Stimulated activated naive CD4-positive, alpha-beta T cell (primary cell): Measurements from ENCODE around the gene MTCH2.

Source experiments
- DNase-seq, 6 experiments: peaks; one replicate each; lab custom pipeline; 2025; lab: John Stamatoyannopoulos, UW

Gene MTCH2

DNA sequence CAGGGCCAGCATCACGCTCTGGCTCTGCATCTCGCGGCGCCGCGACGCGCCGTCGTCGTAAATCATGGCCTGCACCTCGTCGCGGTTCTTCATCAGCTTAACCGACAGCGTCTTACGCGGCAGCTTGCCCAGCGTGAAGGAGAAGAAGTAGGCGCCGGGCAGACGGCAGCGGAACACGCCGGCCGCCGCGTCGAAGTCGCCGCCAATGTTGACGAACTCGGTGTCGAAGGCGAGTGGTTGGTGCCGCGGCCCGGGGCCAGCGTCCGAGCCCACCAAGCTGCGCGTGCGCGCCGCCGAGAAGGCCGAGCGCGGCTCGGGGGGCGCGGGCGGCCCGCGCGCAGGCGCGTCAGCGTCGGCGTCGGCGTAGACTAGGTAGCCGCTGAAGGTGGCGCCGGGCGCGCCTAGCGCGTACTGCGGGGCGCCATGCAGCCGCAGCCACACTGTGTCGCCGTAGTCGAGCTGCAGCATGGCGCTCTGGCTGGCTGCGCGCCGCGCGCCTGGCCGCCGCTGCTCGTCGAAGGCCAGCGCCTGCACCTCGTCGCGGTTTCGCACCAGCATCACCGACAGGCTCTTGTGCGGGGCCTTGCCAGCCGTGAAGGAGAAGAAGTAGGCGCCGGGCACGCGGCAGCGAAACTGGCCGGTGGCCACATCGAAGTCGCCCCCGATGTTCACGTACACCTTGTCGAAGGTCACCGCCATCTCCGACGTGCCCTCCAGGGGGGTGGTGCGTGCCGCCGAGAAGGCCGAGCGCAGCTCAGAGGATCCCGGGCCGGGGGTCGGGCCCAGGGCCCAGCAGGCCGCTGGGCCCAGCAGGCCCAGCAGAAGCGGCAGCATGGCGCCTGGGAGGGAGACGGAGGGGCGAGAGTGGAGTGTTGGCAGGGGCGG lies 52.1 kb downstream of the MTCH2 start:
- no peak for DNase-seq

DNA sequence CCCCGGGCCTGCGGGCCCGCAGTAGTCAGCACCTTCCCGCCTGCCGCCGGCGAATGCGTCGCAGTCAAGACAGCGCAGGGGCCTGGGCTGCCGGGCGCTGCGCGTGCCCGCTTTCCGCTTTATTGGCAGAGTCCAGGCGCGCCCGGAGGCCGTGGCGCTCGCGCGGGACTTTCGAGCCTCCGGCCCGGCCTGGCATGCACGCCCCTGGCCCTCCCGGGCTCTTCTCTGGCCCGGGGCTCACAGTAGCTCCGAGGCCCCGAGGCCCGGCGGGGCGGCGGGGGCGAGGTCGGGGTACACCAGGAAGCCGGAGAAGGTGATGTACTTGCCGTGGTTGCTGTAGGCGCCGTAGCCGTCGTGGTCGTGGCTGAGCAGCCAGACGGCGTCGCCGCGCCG lies 52.8 kb downstream of the MTCH2 start:
- DNase-seq: no peak

DNA sequence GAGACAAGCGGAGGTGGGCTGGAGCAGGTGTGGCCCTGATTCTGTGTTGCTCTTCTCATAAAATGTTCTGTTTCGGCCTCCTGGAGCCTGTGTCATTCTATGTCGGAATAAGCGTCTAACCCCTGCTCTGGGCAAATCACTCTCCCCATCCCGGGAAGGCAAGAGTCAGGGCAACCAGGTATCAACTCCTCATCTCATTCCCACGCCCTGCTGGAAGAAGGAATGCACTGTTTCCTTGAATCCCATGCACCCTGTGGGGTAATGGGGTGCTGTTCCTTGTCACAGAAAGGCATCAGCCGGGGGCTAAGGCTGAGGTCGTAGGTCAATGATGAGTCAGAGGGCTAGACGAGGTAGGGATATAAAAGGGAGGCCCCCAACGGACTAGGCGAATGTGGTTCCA lies 53.2 kb downstream of the MTCH2 start:
- no peak for DNase-seq

DNA sequence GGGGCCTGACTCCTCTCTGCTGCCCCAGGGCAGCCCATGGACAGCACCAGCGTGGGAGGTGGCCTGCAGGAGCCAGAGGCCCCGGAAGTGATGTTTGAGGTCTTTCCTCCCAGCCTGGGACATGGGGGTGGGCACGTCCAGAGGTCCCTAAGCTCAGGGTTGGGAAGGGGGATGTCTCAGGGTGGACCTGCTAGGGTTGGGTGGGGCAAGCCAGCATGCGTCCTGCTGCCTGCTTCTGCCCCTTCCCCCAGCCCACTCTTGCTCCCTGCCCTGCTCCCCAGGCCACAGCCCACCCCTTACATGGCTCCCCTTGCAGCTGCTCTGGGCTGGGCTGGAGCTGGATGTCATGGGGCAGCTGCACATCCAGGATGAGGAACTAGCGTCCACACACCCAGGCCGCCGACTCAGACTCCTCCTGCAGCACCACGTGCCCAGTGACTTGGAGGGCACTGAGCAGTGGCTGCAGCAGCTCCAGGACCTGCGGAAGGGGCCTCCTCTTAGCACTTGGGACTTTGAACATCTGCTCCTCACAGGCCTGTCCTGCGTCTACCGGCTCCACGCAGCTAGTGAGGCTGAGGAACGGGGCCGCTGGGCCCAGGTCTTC lies 54.5 kb downstream of the MTCH2 start:
- no peak for DNase-seq

DNA sequence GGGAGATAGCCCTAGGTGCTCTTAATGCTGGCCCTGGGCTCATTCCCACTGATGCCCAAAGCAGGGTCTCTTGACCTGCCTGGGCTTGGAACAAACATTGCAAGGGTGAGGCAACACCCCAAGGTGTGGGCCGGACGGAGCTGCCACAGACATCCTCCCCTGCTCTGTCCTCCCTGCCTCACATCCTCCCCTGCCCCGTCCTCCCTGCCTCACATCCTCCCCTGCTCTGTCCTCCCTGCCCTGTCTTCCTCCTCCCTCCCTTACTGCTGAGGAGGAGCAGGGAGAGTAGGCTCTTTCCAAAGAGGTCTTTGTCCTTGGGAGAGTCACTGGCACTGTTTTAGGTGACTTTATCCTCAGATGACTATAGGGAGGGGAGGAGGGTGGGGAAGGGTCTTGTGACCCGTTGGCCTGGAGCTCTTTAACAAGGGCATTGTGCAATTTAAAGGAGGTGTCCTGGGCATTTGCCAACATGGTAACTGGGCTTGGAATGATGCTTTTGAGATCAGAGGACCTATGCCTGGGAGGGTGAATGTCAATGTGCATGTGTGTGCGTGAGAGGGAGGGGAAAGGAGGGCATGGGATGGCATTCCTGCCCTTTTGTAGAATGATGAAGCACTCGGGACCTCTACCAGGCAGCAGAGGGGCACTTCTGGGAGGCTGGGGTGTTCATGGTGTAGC lies 55.2 kb downstream of the MTCH2 start:
- no peak for DNase-seq

DNA sequence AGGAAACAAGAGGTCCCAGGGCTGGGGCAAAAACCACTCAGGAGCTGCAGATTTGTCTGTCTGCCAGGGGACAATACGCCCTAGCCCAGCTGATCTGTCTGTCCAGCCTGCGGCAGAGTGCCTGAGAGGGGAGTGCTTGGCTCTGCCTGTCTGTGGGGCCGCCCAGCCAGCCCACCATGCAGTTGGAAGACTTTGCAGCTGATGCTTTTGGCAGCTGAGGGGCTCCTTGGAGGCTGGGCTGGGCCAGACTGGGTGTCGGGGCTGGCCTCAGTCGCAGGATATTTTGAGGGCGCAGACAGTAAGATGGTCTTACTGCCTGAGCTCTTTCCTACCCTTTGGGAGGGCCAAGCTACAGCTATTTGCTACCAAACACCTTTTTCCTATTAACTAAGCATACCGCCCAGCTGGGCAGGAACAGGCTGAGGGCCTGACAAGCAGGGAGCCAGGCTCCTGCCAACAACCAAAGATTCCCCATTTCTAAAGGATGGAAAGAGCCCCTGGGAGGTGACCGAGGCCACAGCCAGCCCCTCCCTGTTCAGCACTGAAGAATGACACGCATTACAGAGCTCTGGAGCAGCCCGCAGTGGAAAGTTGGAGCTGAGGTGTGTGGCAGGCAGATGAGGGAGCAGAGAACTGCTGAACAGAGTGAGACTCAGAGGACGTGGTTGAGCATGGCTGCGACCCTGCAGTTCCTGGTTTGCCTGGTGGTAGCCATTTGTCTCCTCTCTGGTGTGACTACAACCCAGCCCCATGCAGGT lies 56.1 kb downstream of the MTCH2 start, which contains the start of gene FAM180B:
Gene FAM180B (plus strand): TSS at position 581 of the 758 bp plus-strand sequence. CDS start 91 bp downstream, at position 672.
- no peak for DNase-seq

DNA sequence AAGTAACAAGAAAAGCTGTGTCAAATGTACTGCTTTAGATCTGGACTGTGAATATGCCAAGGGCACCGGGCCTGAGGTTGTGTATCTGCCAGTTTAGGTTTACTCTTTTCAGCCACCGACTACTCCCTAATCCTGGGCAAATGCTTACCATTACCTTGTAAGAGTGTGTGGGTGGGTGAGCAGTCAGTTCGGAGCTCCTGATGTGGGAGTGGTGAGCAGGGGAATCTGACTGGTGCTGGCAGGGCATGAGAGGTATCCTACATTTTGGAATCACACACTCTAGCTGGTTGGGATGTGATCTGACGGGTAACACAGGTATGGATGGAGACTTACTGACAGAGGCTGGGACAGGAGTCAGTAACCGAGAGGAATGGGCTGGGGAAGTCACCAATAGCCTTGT lies 58.5 kb downstream of the MTCH2 start:
- no peak for DNase-seq

DNA sequence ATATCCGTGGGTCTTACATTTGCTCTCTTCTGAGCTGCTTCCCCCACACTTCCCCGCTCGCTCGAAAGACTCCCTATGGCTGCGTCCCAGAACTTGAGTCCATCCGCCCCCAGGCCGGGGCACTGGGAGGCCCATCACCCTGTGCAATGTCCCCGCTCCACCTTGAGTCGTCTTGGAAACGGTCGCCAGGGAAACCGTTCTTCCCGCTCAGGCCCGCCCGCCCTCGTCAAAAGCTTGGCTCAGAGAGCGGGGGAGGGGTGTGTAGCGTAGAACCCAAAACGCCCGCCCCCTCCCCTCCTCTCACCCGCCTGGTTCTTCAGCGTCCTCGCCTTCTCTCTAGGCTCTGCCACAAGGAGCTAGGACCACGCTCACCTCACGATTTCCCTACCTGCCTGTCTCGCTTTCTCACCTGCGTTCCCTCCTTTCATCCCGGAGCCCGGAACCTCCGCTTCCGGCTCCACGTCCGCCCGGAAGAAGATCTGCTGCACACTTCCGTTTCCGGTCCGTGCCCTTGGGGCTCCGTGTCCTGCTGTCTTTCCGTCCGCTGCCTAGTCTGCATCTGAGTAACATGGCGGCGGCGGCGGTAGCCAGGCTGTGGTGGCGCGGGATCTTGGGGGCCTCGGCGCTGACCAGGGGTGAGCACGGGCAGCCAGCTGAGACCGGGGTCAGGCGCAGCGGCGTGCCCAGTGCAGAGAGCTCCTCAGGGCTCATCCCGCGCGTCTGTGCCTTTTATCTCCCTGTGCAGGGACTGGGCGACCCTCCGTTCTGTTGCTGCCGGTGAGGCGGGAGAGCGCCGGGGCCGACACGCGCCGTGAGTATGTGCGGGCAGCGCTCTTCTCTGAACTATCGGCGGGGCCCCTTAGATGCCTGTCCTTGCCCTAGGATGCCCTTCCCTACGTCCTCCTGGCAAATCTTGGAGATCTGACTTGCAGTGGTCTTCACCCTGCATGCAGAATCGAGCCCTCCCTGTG lies 63.5 kb downstream of the MTCH2 start, which contains the start of the genes KBTBD4 and NDUFS3:
Gene KBTBD4 (minus strand): TSS at position 447 of the 971 bp plus-strand sequence. CDS start 19 bp downstream, at position 428.
Gene NDUFS3 (plus strand): TSS at position 551 of the 971 bp plus-strand sequence. CDS start 18 bp downstream, at position 569.
- peak; percentile 80 to 94 (median 86) for DNase-seq

DNA sequence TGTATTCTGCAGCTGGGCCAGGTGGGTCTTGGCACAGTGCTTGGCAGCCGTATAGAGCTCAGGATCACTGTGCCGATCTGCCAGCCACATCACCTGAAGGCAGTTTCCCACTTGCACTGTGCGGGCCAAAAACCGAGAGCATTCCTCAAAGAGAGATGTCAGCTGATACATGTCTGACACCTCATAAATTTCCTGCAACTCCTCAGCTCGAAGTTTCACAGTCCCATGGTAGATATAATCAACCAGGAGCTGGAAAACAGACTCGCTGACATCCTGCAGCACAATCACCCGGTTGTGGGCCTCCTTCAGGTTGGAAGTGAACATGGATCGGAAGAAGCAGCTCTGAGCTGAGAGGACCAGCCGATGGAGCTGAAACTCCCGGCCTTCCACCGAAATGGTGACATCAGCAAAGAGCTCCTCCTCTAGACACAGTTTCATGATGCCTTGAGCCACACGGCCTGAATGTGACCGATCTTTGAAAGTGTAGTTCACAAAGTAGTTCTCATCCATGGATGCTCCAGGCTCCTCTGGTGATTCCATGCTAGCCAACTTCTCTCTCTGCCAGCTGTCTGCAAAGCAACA lies 64.8 kb downstream of the MTCH2 start:
- no peak for DNase-seq

DNA sequence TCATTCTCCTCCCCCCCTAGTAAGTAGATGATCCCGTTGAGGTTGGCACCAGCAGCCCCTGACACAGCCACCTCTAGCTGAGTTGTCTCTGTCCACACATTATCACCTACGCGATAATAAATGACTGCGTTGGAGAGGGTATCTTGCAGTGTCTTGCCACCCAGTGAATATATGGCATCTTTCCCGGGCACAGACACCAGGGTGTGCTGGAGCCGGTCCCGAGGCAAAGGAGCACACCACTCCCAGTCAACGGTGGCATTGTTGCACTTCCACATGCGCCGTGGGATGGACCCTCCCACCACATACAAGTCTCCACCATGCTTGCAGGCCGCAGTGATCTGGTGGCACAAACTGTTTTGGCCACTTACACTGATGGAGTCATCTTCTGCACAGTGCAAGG lies 69.0 kb downstream of the MTCH2 start:
- no peak for DNase-seq

DNA sequence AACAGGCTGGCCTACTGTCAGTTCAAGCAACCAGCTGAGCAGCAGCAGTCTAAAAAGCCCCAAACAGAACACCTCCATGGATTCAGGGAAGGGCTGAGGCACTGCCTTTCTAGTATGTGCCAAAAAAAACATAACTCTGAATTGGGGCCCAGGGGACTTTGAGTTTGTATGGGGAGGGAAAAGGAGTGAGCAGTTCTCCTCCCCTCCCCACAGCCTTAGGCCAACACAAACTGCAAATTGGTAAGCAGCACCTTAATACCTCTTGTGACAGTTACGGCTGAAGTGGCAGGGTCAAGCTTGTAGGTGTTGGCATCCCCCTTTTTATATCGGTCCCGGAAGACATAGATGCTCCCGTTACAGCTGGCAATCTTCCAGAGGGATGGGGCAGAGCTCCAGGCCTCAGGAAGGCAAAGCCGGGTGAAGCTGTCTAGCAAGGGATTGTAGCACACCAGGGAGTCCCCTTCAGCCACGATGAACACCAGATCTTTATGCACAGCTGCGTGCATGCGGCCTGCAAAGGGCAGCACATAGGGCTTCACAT lies 69.6 kb downstream of the MTCH2 start:
- DNase-seq: no peak

DNA sequence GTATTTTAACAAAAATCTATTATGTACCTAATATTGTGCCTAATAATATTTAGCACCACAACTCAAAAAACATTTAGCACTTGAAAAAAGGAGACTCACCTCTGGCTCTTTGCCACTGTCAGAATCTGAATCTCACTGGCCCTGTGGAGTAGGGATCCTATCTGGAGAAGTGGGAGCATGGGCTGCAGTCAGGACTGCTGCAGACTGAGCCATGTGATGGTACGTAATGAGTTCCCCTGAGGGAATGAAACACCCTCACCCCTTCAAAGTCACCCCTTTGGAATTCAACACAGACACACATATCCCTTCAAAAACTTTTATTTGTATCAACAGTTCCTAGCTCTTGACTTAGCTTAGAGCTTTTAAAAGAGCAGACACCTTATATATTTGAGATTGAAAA lies 70.5 kb downstream of the MTCH2 start:
- no peak for DNase-seq

DNA sequence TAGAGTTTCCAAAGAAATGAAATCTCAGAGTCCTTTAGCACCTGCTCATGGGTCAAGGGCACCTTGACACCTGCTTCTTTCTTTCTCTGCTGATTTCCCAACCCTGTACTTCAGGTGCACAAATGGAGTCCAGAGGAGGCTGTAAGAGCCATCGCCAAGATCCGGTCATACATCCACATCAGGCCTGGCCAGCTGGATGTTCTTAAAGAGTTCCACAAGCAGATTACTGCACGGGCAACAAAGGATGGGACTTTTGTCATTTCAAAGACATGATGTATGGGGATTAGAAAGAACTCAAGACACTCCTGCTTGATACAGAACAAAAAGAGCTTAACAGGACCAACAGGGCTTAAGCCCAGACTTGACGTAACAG lies 71.0 kb downstream of the MTCH2 start:
- no peak for DNase-seq

DNA sequence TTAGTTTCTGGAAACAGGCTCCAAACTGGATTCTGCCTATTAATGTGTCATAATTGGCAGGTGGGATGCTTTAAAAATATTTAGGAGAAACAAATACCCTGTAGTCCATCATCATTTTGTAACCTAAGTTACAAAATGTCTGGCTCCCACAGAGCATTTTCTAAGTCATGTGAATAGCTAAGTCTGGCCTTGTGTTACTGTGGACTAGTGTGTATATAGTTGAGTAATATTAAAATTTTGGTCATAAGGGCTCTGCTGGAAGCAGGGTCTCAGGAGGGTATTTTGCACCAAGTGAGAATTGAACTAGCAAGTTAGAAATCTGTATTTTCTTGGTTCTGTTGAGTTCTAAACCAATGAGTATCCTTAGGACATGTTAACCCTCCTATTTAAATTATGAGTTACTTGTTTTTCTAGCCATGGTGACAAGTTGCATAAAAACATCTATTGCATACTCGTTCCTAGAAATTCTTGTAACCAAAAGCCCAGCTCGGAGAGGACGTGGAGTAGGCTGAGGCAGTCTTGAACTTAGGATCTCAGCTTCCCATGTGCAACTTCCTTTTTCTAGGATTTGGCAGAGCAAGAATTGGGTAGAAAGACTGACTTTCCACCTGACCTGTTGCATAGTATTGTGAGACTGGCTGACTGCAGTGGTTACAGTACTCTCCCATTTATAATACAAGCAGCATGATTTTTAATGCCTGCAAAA lies 71.6 kb downstream of the MTCH2 start:
- DNase-seq: no peak

DNA sequence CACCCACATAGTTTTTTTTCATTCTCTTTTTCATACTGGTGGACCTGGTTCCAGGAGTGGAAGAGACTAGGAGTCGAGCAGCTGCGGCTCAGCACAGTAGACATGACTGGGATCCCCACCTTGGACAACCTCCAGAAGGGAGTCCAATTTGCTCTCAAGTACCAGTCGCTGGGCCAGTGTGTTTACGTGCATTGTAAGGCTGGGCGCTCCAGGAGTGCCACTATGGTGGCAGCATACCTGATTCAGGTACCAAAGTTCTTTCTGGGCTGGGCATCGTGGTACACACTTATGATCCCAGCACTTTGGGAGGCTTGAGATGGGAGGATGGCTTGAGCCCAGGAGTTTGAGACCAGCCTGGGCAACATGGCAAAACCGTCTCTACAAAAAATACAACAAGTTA lies 72.7 kb downstream of the MTCH2 start:
- no peak for DNase-seq
